ENCODE results near the gene NOL7.
A peak's percentile ranks its signal among the peaks of the same experiment; 100 is the strongest.

NOL7 gene

GRCh38 chr6:13614926-13615791 lies at the start of gene NOL7:
Gene NOL7 (plus strand): TSS chr6:13615335. CDS start chr6:13615359, 24 bp downstream.
- DNase-seq (ENCODE audit: low read depth in 4 of 4, low spot score in 1 of 4): peak; percentile 97 to 99 (median 98)

- no peak for DNase-seq (ENCODE audit: low read depth in 4 of 4, low spot score in 1 of 4)
Observed at GRCh38 chr6:13565921-13566320, 49.2 kb upstream of the NOL7 start.

GRCh38 chr6:13566500-13566899 lies 48.6 kb upstream of the NOL7 start:
- DNase-seq (ENCODE audit: low read depth in 4 of 4, low spot score in 1 of 4): no peak

GRCh38 chr6:13568970-13569369 lies 46.2 kb upstream of the NOL7 start:
- no peak for DNase-seq (ENCODE audit: low read depth in 4 of 4, low spot score in 1 of 4)

- DNase-seq (ENCODE audit: low read depth in 4 of 4, low spot score in 1 of 4): no peak
Observed at GRCh38 chr6:13572240-13572639, 42.9 kb upstream of the NOL7 start.

- DNase-seq (ENCODE audit: low read depth in 4 of 4, low spot score in 1 of 4): no peak
Observed at GRCh38 chr6:13572951-13573654, 42.0 kb upstream of the NOL7 start.

GRCh38 chr6:13573669-13574110 lies 41.4 kb upstream of the NOL7 start:
- peak in 1 of 4 experiments; percentile 12 for DNase-seq (ENCODE audit: low read depth in 4 of 4, low spot score in 1 of 4)

- DNase-seq (ENCODE audit: low read depth in 4 of 4, low spot score in 1 of 4): peak; percentile 75 to 92 (median 84)
Observed at GRCh38 chr6:13574149-13574570, 41.0 kb upstream of the NOL7 start.

- DNase-seq (ENCODE audit: low read depth in 4 of 4, low spot score in 1 of 4): peak; percentile 37 to 74 (median 56)
Observed at GRCh38 chr6:13574571-13575376, 40.4 kb upstream of the NOL7 start, which contains the start of gene SIRT5. Gene SIRT5 (plus strand): TSS chr6:13574601. CDS start chr6:13584111, 9,510 bp downstream.

- DNase-seq (ENCODE audit: low read depth in 4 of 4, low spot score in 1 of 4): no peak
Observed at GRCh38 chr6:13575377-13575775, 39.8 kb upstream of the NOL7 start.

GRCh38 chr6:13576017-13576416 lies 39.1 kb upstream of the NOL7 start:
- no peak for DNase-seq (ENCODE audit: low read depth in 4 of 4, low spot score in 1 of 4)

- DNase-seq (ENCODE audit: low read depth in 4 of 4, low spot score in 1 of 4): no peak
Observed at GRCh38 chr6:13577926-13578325, 37.2 kb upstream of the NOL7 start.

GRCh38 chr6:13579911-13580310 lies 35.2 kb upstream of the NOL7 start:
- no peak for DNase-seq (ENCODE audit: low read depth in 4 of 4, low spot score in 1 of 4)

- no peak for DNase-seq (ENCODE audit: low read depth in 4 of 4, low spot score in 1 of 4)
Observed at GRCh38 chr6:13581700-13582229, 33.4 kb upstream of the NOL7 start.

GRCh38 chr6:13586603-13587542 lies 28.3 kb upstream of the NOL7 start:
- no peak for DNase-seq (ENCODE audit: low read depth in 4 of 4, low spot score in 1 of 4)

- DNase-seq (ENCODE audit: low read depth in 4 of 4, low spot score in 1 of 4): no peak
Observed at GRCh38 chr6:13589801-13590200, 25.3 kb upstream of the NOL7 start.

GRCh38 chr6:13590574-13591153 lies 24.5 kb upstream of the NOL7 start:
- no peak for DNase-seq (ENCODE audit: low read depth in 4 of 4, low spot score in 1 of 4)

GRCh38 chr6:13591205-13591921 lies 23.8 kb upstream of the NOL7 start:
- DNase-seq (ENCODE audit: low read depth in 4 of 4, low spot score in 1 of 4): no peak

GRCh38 chr6:13593103-13593502 lies 22.0 kb upstream of the NOL7 start:
- DNase-seq (ENCODE audit: low read depth in 4 of 4, low spot score in 1 of 4): no peak

Measured in stimulated activated CD4-positive, alpha-beta T cell treated with anti-CD3 and anti-CD28 coated beads, Interleukin-1b, Interleukin-23, amount 100 ng/mL, for 24 hours (primary cell).